ENCODE data around the gene MTHFR.

DNA sequence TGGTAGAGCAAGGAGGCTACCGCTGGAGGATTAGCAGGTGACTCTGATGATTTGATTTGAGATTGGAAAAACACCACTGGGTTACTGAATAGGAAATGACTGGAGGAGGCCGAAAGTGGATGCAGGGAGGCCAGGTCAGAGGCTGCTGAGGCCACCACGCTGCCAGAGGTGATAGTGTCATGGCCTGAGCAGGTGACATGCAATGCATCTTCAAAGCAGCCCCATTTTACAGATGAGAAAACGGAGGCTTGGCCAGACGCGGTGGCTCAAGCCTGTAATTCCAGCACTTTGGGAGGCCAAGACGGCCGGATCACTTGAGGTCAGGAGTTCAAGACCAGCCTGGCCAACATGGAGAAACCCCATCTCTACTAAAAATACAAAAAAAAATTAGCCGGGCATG lies 31.0 kb downstream of the MTHFR start:
- TF ChIP-seq, protein P1, sequence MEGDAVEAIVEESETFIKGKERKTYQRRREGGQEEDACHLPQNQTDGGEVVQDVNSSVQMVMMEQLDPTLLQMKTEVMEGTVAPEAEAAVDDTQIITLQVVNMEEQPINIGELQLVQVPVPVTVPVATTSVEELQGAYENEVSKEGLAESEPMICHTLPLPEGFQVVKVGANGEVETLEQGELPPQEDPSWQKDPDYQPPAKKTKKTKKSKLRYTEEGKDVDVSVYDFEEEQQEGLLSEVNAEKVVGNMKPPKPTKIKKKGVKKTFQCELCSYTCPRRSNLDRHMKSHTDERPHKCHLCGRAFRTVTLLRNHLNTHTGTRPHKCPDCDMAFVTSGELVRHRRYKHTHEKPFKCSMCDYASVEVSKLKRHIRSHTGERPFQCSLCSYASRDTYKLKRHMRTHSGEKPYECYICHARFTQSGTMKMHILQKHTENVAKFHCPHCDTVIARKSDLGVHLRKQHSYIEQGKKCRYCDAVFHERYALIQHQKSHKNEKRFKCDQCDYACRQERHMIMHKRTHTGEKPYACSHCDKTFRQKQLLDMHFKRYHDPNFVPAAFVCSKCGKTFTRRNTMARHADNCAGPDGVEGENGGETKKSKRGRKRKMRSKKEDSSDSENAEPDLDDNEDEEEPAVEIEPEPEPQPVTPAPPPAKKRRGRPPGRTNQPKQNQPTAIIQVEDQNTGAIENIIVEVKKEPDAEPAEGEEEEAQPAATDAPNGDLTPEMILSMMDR (IDR thresholded peaks at IDR 0.05; ENCODE audit: insufficient read depth, low read depth, low read length): no peak
- TF ChIP-seq EZH2 (IDR thresholded peaks at IDR 0.05; ENCODE audit: insufficient read depth, low read length): no peak

Data from astrocyte (in vitro differentiated cells and primary cell).